ENCODE data around the gene KMT2D.

DNA sequence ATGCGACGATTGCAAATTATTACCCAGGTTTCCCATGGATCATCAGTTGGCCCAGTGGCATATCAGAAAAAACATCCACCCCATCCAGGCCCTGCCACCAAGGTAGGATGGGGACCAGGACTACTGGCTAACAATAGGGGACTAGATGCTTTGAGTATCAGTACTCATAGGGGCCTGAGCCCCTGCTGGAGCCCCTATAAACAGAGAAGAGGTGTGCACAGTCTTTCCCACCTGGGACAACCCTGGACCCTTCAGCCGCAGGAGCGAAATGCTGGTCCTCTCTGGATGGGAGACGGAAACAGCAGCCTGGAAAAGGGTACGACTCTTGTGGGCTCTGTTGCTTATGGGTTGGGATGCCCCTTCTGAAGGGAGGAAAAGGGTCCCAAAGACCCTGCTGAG lies 28.3 kb upstream of the KMT2D start:
- TF ChIP-seq EZH2 (IDR thresholded peaks at IDR 0.05; ENCODE audit: borderline replicate concordance, low read depth, low read length, severe bottlenecking) (no peak), POLR2A (IDR thresholded peaks at IDR 0.05; ENCODE audit: low read depth, low read length) (no peak), JUN (IDR thresholded peaks at IDR 0.05; ENCODE audit: borderline replicate concordance, insufficient read depth, insufficient read length, low read depth) (no peak), MYC (IDR thresholded peaks at IDR 0.05; ENCODE audit: low read depth, low read length) (no peak)
- TF ChIP-seq, protein P1, sequence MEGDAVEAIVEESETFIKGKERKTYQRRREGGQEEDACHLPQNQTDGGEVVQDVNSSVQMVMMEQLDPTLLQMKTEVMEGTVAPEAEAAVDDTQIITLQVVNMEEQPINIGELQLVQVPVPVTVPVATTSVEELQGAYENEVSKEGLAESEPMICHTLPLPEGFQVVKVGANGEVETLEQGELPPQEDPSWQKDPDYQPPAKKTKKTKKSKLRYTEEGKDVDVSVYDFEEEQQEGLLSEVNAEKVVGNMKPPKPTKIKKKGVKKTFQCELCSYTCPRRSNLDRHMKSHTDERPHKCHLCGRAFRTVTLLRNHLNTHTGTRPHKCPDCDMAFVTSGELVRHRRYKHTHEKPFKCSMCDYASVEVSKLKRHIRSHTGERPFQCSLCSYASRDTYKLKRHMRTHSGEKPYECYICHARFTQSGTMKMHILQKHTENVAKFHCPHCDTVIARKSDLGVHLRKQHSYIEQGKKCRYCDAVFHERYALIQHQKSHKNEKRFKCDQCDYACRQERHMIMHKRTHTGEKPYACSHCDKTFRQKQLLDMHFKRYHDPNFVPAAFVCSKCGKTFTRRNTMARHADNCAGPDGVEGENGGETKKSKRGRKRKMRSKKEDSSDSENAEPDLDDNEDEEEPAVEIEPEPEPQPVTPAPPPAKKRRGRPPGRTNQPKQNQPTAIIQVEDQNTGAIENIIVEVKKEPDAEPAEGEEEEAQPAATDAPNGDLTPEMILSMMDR (IDR thresholded peaks at IDR 0.05; ENCODE audit: extremely low read depth in 1 of 2, insufficient read depth in 1 of 2, low read depth in 1 of 2, low read length in 2 of 2), result no peak
- TF ChIP-seq, protein P2, sequence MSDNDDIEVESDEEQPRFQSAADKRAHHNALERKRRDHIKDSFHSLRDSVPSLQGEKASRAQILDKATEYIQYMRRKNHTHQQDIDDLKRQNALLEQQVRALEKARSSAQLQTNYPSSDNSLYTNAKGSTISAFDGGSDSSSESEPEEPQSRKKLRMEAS (IDR thresholded peaks at IDR 0.05; ENCODE audit: insufficient read depth, insufficient read length), result no peak

Measured in endothelial cell of umbilical vein (primary cell).